A549 (cell line): ENCODE measurements around the gene FXYD3.
A peak's percentile ranks its signal among the peaks of the same experiment; 100 is the strongest.

Experiments used
- HOXA7 ChIP-seq: fragments of 250-450 bp; sonication (Bioruptor Pico); IDR thresholded peaks from 2 replicates; pipeline ENCODE4 v1.5.0; 2020; ENCODE audit warnings: mild to moderate bottlenecking, moderate library complexity
- MAX ChIP-seq: IDR thresholded peaks from 2 replicates; pipeline ENCODE4 v1.6.1; 2012
- TF ChIP-seq, protein P1 (sequence below): fragments of >200 bp; sonication (Bioruptor Twin); formaldehyde crosslinking; IDR thresholded peaks from 3 replicates; pipeline ENCODE4 v1.5.1; 2016

GRCh38 chr19:35090506-35091214 is 25.0 kb upstream of the FXYD3 start:
- TF ChIP-seq HOXA7 (CRISPR knock-in tag) (no peak), MAX (peak; percentile 61; the same call in 1 of the 2 replicates)
- TF ChIP-seq, protein P1, sequence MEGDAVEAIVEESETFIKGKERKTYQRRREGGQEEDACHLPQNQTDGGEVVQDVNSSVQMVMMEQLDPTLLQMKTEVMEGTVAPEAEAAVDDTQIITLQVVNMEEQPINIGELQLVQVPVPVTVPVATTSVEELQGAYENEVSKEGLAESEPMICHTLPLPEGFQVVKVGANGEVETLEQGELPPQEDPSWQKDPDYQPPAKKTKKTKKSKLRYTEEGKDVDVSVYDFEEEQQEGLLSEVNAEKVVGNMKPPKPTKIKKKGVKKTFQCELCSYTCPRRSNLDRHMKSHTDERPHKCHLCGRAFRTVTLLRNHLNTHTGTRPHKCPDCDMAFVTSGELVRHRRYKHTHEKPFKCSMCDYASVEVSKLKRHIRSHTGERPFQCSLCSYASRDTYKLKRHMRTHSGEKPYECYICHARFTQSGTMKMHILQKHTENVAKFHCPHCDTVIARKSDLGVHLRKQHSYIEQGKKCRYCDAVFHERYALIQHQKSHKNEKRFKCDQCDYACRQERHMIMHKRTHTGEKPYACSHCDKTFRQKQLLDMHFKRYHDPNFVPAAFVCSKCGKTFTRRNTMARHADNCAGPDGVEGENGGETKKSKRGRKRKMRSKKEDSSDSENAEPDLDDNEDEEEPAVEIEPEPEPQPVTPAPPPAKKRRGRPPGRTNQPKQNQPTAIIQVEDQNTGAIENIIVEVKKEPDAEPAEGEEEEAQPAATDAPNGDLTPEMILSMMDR, result peak; percentile 95
